Omental fat pad (tissue), 4 donors: Measurements from ENCODE around the gene ESYT2. TPM values are rescaled to one million over a fixed set of nuclear protein-coding genes. Genes with fewer than 3 reads are reported as not detected.

Experiments
- ATAC-seq: fragments of 150-250 bp; one replicate; pipeline ENCODE4 v1.9.1; 2016; ENCODE audit warnings: mild to moderate bottlenecking, moderate library complexity; ENCODE audit not compliant: low FRiP score
- DNase-seq: peaks from one replicate; pipeline ENCODE4 v3.0.0-alpha.2; 2019; ENCODE audit warnings: low spot score
- total RNA-seq, 4 donors: library from RNA; depleted of rRNA; stranded (reverse); fragments of >200 nt; gene quantifications; one replicate each; pipeline ENCODE4 v1.1.0, GENCODE V29; 2016
- TF ChIP-seq, protein P1 (sequence below), 3 donors: fragments of 450-650 bp; IDR thresholded peaks; one replicate each; pipeline ENCODE4 v1.5.1; 2016 to 2017; ENCODE audit warnings: antibody characterized with exemption in 3 of 3, mild to moderate bottlenecking in 3 of 3, moderate library complexity in 2 of 3

The ESYT2 gene
- total RNA-seq, 4 donors from 2014 or later, result 81.9 to 151 (median 112) TPM

DNA sequence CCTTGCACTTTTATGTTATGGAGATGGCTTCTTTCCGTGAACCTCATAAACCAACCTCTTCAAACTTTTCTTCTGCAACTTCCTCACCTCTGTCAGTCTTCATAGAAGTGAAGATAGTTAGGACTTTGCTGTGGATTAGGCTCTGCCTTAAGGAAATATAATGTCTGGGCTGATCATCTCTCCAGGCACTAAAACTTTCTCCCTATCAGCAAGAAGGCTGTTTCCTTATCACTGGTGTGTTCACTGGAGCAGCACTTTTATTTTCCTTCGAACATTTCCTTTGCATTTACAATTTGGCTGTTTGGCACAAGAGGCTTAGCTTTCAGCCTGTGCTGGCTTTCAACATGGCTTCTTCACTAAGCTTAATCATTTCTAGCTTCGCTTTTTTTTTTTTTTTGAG, 52.8 kb downstream of the ESYT2 start:
- DNase-seq (no peak), ATAC-seq (no peak)
- TF ChIP-seq, protein P1, sequence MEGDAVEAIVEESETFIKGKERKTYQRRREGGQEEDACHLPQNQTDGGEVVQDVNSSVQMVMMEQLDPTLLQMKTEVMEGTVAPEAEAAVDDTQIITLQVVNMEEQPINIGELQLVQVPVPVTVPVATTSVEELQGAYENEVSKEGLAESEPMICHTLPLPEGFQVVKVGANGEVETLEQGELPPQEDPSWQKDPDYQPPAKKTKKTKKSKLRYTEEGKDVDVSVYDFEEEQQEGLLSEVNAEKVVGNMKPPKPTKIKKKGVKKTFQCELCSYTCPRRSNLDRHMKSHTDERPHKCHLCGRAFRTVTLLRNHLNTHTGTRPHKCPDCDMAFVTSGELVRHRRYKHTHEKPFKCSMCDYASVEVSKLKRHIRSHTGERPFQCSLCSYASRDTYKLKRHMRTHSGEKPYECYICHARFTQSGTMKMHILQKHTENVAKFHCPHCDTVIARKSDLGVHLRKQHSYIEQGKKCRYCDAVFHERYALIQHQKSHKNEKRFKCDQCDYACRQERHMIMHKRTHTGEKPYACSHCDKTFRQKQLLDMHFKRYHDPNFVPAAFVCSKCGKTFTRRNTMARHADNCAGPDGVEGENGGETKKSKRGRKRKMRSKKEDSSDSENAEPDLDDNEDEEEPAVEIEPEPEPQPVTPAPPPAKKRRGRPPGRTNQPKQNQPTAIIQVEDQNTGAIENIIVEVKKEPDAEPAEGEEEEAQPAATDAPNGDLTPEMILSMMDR (IDR thresholded peaks at IDR 0.05), result no peak

DNA sequence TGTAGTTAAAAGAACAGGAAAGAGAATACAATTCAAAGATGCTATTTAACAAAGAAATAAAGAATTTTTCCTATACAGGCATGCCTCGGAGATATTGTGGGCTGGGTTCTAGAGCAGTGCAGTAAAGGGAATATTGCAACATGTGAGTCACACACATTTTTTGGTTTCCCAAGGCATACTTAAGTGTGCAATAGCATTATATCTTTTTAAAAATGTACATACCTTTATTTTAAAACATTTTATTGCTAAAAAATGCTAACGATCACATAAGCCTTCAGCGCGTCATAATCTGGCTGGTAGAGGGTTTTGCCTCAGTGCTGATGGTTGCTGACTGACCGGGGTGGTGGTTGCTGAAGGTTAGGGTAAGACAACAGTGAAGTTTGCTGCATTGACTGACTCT, 54.4 kb downstream of the ESYT2 start:
- no peak for ATAC-seq
- TF ChIP-seq, protein P1 (IDR thresholded peaks at IDR 0.05), result no peak
- no peak for DNase-seq

DNA sequence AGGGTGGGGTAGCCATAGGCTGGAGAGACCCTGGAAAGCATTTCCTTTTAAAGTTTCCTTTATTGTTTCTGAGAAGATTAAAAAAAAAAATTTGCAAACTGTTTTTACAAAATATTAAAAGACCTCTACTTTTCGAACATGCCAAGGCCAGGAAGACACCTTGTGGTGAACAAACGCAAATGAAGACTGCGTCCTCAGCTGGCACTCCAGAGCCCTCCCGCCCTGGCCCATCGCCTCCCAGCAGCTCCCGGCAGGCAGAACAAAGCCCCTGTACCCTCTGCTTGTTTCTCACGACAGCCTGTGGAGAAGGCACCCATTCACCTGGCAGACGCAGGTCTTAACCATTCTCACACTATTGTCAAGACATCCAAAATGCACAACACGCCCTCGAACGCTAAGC, 56.4 kb downstream of the ESYT2 start:
- TF ChIP-seq, protein P1 (IDR thresholded peaks at IDR 0.05), result no peak
- ATAC-seq (no peak), DNase-seq (no peak)

DNA sequence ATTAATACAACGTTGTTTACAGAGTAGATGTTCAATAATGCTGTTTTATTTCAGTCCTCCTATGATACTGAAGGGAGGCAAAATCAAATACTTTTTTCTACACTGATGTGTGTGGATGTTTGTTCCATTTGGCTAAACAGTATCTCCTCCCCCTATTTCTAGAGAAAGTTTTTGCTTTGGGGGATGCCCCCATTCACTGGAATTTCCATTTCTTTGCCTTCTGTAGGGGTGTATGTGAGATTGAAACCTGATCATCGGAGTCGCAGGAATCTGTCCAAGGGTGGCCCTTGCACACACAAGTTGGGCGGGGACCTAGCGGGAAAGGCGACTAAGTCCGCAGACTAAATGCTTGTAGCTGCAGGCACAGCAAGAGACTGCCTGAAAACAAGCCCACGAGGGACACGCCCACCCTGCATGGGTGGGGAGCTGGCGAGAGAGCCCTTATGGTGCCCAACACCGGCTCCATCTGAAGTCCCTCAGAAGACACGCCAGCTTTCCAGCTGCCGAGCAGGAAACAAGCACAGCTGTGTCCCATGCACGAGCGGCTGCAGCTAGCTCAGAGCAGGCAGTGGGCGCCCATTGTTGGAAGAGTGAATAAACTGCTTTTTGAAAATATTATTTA, 58.0 kb downstream of the ESYT2 start:
- ATAC-seq, result no peak
- no peak for DNase-seq
- TF ChIP-seq, protein P1 (IDR thresholded peaks at IDR 0.05), result no peak

DNA sequence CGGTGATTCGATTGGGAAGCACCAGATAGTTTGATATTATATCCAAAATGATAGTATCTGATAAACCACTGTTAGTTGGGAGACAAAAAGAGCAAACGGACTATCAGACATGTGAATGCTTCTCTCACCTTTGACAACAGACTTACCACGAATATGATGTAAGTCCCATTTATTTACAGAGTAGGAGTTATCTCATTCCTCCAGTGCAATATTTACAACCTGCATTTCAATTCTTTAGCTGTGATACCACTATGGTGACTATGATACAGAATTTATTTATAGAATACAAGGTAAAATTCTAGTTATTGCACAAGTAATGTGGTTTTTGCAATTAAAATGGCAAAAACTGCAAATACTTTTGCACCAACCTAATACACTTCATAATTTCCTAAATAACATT, 61.6 kb downstream of the ESYT2 start:
- DNase-seq (no peak), ATAC-seq (no peak)
- TF ChIP-seq, protein P1 (IDR thresholded peaks at IDR 0.05), result no peak

DNA sequence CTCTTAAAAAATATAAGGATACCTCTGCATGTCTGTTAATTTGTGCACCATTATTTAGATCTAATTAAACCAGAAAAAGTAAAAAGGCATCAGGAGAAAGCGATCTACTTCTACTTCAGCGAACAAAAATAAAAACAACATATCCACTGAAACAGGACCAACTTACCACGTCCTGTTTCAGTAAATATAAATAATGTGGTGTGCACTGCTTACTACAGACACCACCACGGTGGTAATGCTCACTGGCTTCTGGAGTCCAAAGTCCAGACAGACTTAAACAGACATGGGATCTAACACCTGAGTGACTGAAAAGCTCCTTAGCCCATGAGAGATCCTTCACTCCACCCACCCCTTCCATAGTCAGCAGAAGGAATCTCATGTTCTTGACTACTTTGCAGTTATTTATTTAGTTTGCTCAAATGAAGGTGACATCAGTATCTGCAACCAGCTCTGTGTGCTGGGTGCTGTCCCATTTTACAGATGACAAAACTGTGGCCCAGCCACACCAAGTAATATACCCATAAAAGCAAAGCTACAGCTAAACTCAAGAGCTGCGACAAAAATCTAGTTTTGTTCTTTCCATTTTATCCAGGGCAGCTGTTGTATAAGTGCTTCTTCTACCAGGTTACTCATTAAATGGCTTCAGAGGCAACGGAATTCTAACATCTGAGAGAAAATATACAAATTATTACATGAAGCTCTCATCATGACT, 62.6 kb downstream of the ESYT2 start:
- DNase-seq, result no peak
- ATAC-seq, result no peak
- TF ChIP-seq, protein P1 (IDR thresholded peaks at IDR 0.05), result no peak

DNA sequence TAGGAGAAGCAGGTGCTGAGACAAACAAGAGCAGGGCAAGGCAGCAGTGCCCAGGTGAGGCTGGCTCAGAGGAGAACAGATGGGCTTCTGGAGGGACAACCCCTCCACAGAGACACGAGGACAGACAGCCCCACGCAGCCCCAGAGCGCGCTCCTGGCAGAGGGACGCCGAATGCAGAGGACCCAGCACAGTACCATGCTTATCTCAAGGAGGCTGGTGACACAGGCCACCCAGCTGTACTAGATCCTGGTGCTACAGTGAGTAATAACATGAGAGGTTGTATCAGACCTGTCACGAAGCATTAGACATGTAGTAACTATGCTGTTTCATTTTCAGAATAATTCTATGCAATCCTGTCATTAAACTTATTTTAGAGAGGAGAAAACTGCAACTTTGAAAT, 64.3 kb downstream of the ESYT2 start:
- DNase-seq, result no peak
- TF ChIP-seq, protein P1 (IDR thresholded peaks at IDR 0.05), result no peak
- no peak for ATAC-seq
